Effector memory CD8-positive, alpha-beta T cell (primary cell): ENCODE data around the gene ATP6V0A4.
"Not testable (repeated sequence)": the region's sequence is repeated elsewhere in the genome, so short reads cannot be mapped to it uniquely, and the experiment has no call there.

Experiments
- ATAC-seq: fragments of 150-1000 bp; cut with Tn5 transposase; replicated peaks from 2 replicates; pipeline ENCODE4 v1.10.0; 2021; ENCODE audit warnings: mild to moderate bottlenecking, moderate library complexity
- DNase-seq, 3 experiments: peaks; one replicate each; pipeline ENCODE4 v3.0.0; 2021
- H3K27ac Mint-ChIP-seq, 2 donors: one replicate each; pipeline ENCODE4 v1.8.0; 2022; ENCODE audit warnings: mild to moderate bottlenecking in 2 of 2, mixed read lengths in 2 of 2, moderate library complexity in 2 of 2
- H3K27me3 Mint-ChIP-seq, 2 donors: one replicate each; pipeline ENCODE4 v1.8.0; 2022; ENCODE audit warnings: mixed read lengths in 2 of 2
- H3K36me3 Mint-ChIP-seq: one replicate; pipeline ENCODE4 v1.8.0; 2022; ENCODE audit warnings: mild to moderate bottlenecking, moderate library complexity, mixed read lengths; ENCODE audit not compliant: insufficient read depth
- H3K4me1 Mint-ChIP-seq, 2 donors: one replicate each; pipeline ENCODE4 v1.8.0; 2022; ENCODE audit warnings: low read depth in 2 of 2, mixed read lengths in 2 of 2
- H3K4me3 Mint-ChIP-seq, 2 donors: one replicate each; pipeline ENCODE4 v1.8.0; 2022; ENCODE audit warnings: mild to moderate bottlenecking in 2 of 2, mixed read lengths in 2 of 2, moderate library complexity in 2 of 2
- H3K9me3 Mint-ChIP-seq, 2 donors: one replicate each; pipeline ENCODE4 v1.8.0; 2022; ENCODE audit warnings: mixed read lengths in 2 of 2

The ATP6V0A4 gene

DNA sequence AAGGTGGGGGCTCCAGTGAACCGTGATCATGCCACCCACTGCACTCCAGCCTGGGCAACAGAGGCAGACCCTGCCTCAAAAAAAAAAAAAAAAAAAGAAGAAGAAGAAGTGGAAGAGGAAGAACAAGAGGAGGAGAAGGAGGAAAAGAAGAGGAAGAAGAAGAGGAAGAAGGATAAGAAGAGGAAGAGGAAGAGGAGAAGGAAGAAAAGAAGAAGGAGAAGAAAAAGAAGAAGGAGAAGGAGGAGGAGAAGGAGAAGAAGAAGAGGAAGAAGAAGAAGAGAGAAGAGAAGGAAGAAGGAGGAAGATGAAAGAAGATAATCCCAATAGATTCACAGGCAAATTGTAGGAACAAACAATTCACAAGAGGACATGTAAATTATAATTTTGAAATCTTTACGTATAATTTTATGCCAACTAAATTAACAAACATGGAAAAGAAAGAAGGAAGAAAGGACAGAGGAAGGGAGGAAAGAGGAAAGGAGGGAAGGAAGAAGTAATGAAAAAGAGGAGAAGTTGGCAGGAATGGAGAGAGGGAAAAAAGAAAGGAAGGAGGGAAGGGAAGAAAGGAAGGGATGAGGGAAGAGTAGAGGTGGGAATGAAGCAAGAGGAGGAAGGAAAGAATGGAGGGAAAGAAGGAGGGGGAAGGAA is 100.3 kb downstream of the ATP6V0A4 start:
- no peak overlapping the region for H3K27ac Mint-ChIP-seq
- peaks cover 3% of the 10 kb centered on the region for H3K36me3 Mint-ChIP-seq
- DNase-seq = no peak
- H3K4me3 Mint-ChIP-seq = no peak overlapping the region
- H3K9me3 Mint-ChIP-seq = no peaks in the 10 kb centered on the region
- H3K27me3 Mint-ChIP-seq = peaks cover 9 to 19% of the 10 kb centered on the region in 2 donors
- ATAC-seq = no peak
- no peaks in the 10 kb centered on the region for H3K4me1 Mint-ChIP-seq

DNA sequence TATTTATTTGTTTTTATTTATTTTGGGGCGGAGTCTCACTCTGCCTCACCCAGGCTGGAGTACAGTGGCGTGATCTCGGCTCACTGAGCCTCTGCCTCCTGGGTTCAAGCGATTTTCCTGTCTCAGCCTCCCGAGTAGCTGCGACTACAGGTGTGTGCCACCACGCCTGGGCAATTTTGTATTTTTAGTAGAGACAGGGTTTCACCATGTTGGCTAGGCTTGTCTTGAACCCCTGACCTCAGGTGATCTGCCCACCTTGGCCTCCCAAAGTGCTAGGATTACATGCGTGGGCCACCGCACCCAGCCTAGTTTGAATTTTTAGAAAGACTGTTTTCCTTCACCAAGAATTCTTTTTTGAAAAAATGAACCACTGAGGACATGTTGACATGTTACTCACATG is 102.2 kb downstream of the ATP6V0A4 start:
- not testable (repeated sequence) for H3K27ac Mint-ChIP-seq, ATAC-seq, H3K9me3 Mint-ChIP-seq, H3K36me3 Mint-ChIP-seq, H3K4me1 Mint-ChIP-seq, H3K4me3 Mint-ChIP-seq, DNase-seq
- H3K27me3 Mint-ChIP-seq = peaks cover 9 to 12% of the 10 kb centered on the region in 2 donors

DNA sequence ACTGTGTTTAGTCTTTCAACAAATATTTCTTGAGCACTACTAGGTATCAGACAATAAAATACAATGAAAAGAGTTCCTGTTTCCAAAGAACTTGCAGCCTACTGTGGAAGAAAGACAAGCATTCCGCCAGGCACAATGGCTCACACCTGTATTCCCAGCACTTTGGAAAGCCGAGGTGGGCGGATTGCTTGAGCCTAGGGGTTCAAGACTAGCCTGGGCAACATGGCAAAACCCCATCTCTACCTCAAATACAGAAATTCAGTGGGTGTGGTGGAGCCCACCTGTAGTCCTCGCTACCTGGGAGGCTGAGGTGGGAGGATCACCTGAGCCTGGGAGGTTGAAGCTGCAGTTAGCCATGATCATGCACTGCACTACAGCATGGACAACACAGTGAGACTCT is 102.9 kb downstream of the ATP6V0A4 start:
- H3K27ac Mint-ChIP-seq = no peak overlapping the region
- H3K9me3 Mint-ChIP-seq = no peaks in the 10 kb centered on the region
- peaks cover 9 to 18% of the 10 kb centered on the region in 2 donors for H3K27me3 Mint-ChIP-seq

DNA sequence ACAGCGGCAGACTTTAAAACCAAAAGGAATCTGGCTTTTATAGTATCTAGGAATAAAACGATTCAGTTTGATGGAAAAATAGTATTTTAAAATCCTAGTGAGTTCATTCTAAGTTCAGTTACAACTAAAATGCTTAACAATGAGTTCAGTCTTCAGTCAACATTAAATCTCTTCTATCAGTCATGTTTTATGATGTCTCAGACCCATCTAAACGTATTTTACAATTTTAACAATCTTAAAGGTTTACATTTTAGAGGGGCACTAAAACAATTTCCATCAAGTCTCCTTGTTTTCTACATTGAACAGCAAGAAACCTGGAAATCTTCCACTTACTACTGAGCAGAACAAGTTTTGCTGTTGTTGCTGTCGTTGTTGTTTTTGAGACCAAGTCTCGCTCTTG is 106.8 kb downstream of the ATP6V0A4 start:
- no peak for DNase-seq
- peaks cover 13 to 25% of the 10 kb centered on the region in 2 donors for H3K27me3 Mint-ChIP-seq
- ATAC-seq = no peak
- H3K4me1 Mint-ChIP-seq = no peaks in the 10 kb centered on the region
- H3K9me3 Mint-ChIP-seq = no peaks in the 10 kb centered on the region
- H3K27ac Mint-ChIP-seq = no peak overlapping the region
- H3K36me3 Mint-ChIP-seq = no peaks in the 10 kb centered on the region
- no peak overlapping the region for H3K4me3 Mint-ChIP-seq

More for the DNA sequence above, 102.9 kb downstream of the ATP6V0A4 start:
- no peak overlapping the region for H3K4me3 Mint-ChIP-seq
- DNase-seq (no peak), ATAC-seq (no peak)
- H3K4me1 Mint-ChIP-seq = no peaks in the 10 kb centered on the region
- no peaks in the 10 kb centered on the region for H3K36me3 Mint-ChIP-seq

DNA sequence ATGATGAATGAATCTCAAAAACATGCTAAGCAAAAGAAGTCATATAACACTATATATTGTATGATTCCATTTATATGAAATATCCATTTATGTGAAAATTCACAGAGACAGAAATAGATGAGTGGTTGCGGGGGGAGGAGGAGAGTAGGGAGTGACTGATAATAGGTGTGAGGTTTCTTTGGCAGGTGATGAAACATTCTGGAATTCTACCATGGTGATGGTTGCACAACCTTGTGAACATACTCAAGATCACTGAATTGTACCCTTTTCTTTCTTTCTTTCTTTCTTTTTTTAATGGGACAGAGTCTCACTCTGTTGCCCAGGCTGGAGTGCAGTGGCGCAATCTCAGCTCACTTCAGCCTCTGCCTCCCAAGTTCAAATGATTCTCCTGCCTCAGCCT is 107.5 kb downstream of the ATP6V0A4 start:
- Mint-ChIP-seq H3K4me3 (no peak overlapping the region), H3K27me3 (peaks cover 13 to 25% of the 10 kb centered on the region in 2 donors), H3K27ac (no peak overlapping the region), H3K9me3 (no peaks in the 10 kb centered on the region), H3K4me1 (no peaks in the 10 kb centered on the region), H3K36me3 (no peaks in the 10 kb centered on the region)
- ATAC-seq = no peak
- no peak for DNase-seq

DNA sequence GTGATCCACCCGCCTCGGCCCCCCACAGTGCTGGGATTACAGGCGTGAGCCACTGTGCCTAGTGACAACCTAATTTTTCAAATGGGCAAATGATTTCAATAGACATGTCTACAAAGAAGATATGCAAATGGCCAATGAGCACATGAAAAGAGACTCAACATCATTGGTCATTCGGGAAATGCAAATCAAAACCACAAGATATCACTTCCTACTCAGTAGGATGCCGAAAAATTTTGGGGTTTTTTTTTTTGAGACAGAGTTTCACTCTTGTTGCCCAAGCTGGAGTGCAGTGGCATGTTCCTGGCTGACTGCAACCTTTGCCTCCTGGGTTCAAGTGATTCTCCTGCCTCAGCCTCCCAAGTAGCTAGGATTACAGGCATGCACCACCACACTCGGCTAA is 110.0 kb downstream of the ATP6V0A4 start:
- ATAC-seq, H3K36me3 Mint-ChIP-seq: not testable (repeated sequence)

DNA sequence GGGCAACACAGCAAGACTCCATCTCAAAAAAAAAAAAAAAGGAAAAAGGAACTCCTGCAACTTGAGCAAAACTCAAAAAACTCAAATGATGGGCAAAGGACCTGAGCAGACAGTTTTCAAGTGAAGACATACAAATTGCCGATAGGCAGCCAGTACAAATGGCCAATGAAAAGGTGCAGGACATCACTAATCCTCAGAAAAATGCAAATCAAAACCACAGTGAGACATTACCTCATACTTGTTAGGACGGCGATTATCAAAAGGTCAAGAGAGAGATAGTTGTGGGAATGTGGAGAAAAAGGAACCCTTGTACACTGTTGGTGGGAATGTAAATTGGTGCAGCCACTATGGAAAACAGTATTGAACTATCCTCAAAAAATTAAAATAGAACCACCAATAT is 113.7 kb downstream of the ATP6V0A4 start:
- no peak overlapping the region for H3K27ac Mint-ChIP-seq
- H3K4me1 Mint-ChIP-seq = no peaks in the 10 kb centered on the region
- H3K9me3 Mint-ChIP-seq = no peaks in the 10 kb centered on the region
- ATAC-seq (no peak), DNase-seq (no peak)
- no peaks in the 10 kb centered on the region for H3K36me3 Mint-ChIP-seq
- no peak overlapping the region for H3K4me3 Mint-ChIP-seq
- peaks cover 9 to 30% of the 10 kb centered on the region in 2 donors for H3K27me3 Mint-ChIP-seq

More for the DNA sequence above, 110.0 kb downstream of the ATP6V0A4 start:
- not testable (repeated sequence) for H3K4me3 Mint-ChIP-seq, H3K9me3 Mint-ChIP-seq, DNase-seq, H3K4me1 Mint-ChIP-seq, H3K27ac Mint-ChIP-seq
- peaks cover 9 to 25% of the 10 kb centered on the region in 2 donors for H3K27me3 Mint-ChIP-seq

DNA sequence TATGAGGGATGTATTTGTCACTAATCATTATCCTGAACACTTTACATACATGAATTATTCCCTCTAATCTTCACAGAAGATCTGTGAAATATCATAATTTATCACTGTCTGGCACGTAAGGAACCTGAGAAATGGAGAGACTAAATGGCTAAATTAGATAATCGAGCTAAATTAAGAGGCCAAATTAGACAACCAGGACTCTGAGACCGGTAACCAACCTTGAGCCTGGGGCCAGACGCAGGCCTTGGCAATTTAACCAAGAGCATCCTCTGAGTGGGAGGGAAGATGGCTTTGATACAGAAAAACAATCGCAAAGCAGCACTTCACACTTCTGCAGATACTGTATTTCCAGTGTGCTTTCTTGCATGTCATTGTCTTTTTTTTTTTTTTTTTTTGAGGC is 118.2 kb downstream of the ATP6V0A4 start:
- H3K4me1 Mint-ChIP-seq = no peaks in the 10 kb centered on the region
- DNase-seq = no peak
- no peaks in the 10 kb centered on the region for H3K36me3 Mint-ChIP-seq
- H3K27ac Mint-ChIP-seq = no peak overlapping the region
- ATAC-seq = no peak
- no peak overlapping the region for H3K4me3 Mint-ChIP-seq
- H3K27me3 Mint-ChIP-seq = peaks cover 0 to 21% of the 10 kb centered on the region in 2 donors
- H3K9me3 Mint-ChIP-seq = no peaks in the 10 kb centered on the region

DNA sequence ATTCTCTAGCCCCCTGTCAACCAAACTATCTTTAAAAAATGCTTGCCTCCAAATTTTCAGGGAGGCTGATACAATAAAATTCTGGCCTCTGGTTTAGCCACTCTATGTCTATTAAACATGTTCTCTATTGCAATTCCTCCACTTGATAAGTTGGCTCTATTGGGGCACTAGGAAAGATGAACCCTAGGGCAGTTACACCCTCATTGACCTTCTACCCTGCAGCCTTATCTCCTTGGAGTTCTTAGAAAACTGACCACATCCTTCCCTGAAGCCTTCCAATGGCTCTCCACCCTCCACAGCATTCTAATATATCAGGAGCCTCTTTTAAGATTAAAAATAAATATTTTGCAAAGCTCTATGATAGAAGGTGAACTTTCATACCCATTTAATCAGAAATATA is 127.4 kb downstream of the ATP6V0A4 start:
- DNase-seq (no peak), ATAC-seq (no peak)
- Mint-ChIP-seq H3K4me3 (no peak overlapping the region), H3K36me3 (peaks cover 4% of the 10 kb centered on the region), H3K27me3 (peaks cover 35 to 44% of the 10 kb centered on the region in 2 donors), H3K4me1 (no peaks in the 10 kb centered on the region), H3K9me3 (no peaks in the 10 kb centered on the region), H3K27ac (no peak overlapping the region)

DNA sequence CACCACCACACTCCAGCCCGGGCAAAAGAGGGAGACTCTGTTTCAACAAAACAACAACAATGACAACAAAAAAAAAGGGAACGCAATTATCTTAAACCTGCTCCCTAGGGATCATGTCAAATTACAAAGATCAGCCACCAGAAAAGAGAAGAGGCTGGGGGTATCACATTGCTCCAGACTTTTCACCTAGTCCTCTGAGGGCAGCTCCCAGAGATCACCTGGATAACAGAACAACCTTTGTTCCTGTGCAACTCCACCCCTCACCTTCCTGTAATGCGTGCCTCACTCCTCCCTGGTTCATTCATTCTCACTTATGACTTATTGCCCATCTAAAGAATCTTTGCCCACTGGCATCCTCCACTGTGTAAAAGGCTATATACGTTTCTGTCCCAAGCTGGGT is 128.6 kb downstream of the ATP6V0A4 start:
- peaks cover 0 to 1% of the 10 kb centered on the region in 2 donors for H3K4me1 Mint-ChIP-seq
- ATAC-seq (no peak), DNase-seq (no peak)
- no peaks in the 10 kb centered on the region for H3K9me3 Mint-ChIP-seq
- H3K27ac Mint-ChIP-seq = no peak overlapping the region
- H3K4me3 Mint-ChIP-seq = no peak overlapping the region
- H3K36me3 Mint-ChIP-seq = peaks cover 4% of the 10 kb centered on the region
- peaks cover 44 to 56% of the 10 kb centered on the region in 2 donors for H3K27me3 Mint-ChIP-seq

DNA sequence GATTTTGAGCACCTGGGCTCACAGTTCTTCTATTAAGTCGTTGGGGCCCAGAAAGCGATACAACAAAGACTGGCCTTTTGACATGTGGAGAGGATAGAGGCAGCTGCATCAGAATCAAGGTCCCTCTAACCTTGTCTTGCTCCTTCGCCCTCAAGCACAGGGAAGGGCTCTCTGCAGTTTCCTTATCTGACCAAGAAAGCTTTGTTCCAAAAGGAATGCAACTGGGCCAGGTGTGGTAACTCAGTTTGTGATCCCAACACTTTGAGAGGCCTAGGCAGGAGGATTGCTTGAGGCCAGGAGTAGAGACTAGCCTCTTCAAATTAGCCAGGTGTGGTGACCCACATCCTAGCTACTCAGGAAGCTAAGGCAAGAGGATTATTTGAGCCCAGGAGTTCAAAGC is 129.1 kb downstream of the ATP6V0A4 start:
- Mint-ChIP-seq H3K4me1 (peaks cover 0 to 5% of the 10 kb centered on the region in 2 donors), H3K4me3 (no peak overlapping the region), H3K9me3 (no peaks in the 10 kb centered on the region), H3K27ac (no peak overlapping the region), H3K27me3 (peaks cover 48 to 60% of the 10 kb centered on the region in 2 donors), H3K36me3 (no peaks in the 10 kb centered on the region)
- DNase-seq = no peak
- no peak for ATAC-seq

DNA sequence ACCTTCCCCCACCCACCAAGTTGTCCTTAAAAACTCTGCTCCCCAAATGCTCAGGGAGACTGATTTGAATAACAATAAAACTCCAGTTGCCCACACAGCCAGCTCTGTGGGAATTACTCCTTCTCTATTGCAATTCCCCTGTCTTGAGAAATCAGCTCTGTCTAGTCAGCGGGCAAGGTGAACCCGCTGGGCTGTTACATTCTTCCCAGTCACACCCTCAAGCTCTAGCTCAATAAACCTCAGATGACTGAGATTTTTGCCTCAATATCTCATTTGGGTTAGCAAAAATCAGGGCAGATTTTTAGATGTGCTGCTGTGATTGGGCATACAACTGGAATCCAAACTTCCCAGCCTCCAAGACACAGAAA is 129.8 kb downstream of the ATP6V0A4 start:
- no peak for ATAC-seq
- Mint-ChIP-seq H3K36me3 (no peaks in the 10 kb centered on the region), H3K4me1 (peaks cover 0 to 6% of the 10 kb centered on the region in 2 donors), H3K27ac (no peak overlapping the region), H3K4me3 (no peak overlapping the region), H3K9me3 (no peaks in the 10 kb centered on the region), H3K27me3 (peaks cover 55 to 68% of the 10 kb centered on the region in 2 donors)
- DNase-seq = no peak

DNA sequence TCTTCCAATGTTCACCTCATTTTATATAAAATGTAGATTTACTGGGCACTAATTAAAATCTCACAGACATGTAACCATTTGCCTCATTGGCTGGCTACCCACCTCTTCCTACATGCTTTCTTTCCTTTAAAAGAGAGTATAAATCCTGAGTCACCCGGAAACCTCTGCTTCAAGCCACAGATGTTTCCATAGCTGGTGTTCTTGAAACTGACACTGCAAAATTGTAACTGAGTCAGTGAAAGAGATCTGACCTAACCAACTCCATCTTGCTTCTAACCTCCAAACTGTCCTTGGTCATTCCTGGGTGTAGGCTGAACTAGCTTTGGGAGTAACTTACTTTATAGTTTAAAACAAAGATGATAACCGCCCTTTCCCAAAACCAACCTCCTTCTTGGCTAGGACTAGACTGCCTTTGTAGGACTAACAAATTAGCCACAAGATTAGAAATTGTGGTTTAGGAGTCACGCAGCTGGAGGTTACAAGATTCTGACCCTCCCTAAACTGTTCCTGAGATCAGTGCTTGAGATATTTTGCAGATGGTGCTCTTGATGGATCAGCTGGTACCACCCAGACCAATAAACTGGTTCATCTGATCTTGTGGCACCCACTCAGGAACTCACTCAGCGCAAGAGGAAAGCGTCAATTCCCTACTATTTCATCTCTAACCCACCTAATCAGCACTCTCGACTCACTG is 130.3 kb downstream of the ATP6V0A4 start:
- Mint-ChIP-seq H3K9me3 (no peaks in the 10 kb centered on the region), H3K27ac (no peak overlapping the region), H3K4me3 (no peak overlapping the region), H3K36me3 (no peaks in the 10 kb centered on the region), H3K27me3 (peaks cover 61 to 73% of the 10 kb centered on the region in 2 donors), H3K4me1 (peaks cover 0 to 6% of the 10 kb centered on the region in 2 donors)
- no peak for DNase-seq
- ATAC-seq = no peak

DNA sequence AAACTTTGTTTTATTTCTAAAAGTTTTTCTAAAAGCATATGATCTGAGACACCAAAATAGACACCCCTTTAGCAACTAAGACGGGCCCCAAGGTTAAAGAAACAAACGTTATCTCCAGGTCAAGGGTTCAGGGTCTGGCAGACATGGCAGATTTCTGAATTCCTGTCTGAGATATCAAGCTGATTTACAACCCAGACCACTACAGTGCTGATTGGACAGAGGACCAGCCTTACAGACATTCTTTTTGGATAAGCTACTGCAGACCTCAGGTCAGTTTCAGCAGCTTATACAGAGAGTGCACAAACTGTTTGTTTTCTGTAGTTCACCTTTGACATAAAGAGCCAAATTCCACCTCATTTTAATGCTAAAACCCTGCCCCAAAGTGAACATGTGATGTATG is 131.6 kb downstream of the ATP6V0A4 start:
- Mint-ChIP-seq H3K36me3 (no peaks in the 10 kb centered on the region), H3K27ac (no peak overlapping the region), H3K9me3 (no peaks in the 10 kb centered on the region), H3K27me3 (peaks cover 73 to 74% of the 10 kb centered on the region in 2 donors), H3K4me1 (peaks cover 0 to 6% of the 10 kb centered on the region in 2 donors), H3K4me3 (no peak overlapping the region)
- ATAC-seq (no peak), DNase-seq (no peak)
